HEK293 (cell line): ENCODE data around the gene GAMT.

Source experiments
- PBX3 ChIP-seq: sonication (generic); formaldehyde crosslinking; IDR thresholded peaks from 2 replicates; pipeline ENCODE4 v1.8.1; 2022; ENCODE audit warnings: mild to moderate bottlenecking, moderate library complexity, missing genetic modification reagents
- REST ChIP-seq: fragments of 450-650 bp; formaldehyde crosslinking; IDR thresholded peaks from 2 replicates; pipeline ENCODE4 v1.5.1; 2016; ENCODE audit warnings: missing biosample characterization, missing genetic modification characterization
- ZBTB49 ChIP-seq: fragments of 450-650 bp; formaldehyde crosslinking; IDR thresholded peaks from 2 replicates; pipeline ENCODE4 v1.5.1; 2016; ENCODE audit warnings: missing biosample characterization, missing genetic modification characterization, low read depth
- ZNF2 ChIP-seq: fragments of 450-650 bp; formaldehyde crosslinking; IDR thresholded peaks from 2 replicates; pipeline ENCODE4 v1.5.1; 2016; ENCODE audit warnings: missing biosample characterization, missing genetic modification characterization
- ZNF239 ChIP-seq: fragments of 450-650 bp; formaldehyde crosslinking; IDR thresholded peaks from 2 replicates; pipeline ENCODE4 v1.5.1; 2016; ENCODE audit warnings: missing biosample characterization, missing genetic modification characterization
- ZNF571 ChIP-seq: fragments of 450-650 bp; formaldehyde crosslinking; IDR thresholded peaks from 2 replicates; pipeline ENCODE4 v1.5.0; 2017; ENCODE audit warnings: missing biosample characterization, missing genetic modification characterization
- ZNF580 ChIP-seq: fragments of 450-650 bp; formaldehyde crosslinking; IDR thresholded peaks from 2 replicates; pipeline ENCODE4 v1.5.1; 2016; ENCODE audit warnings: missing biosample characterization, missing genetic modification characterization
- ZNF692 ChIP-seq: fragments of 450-650 bp; formaldehyde crosslinking; IDR thresholded peaks from 2 replicates; pipeline ENCODE4 v1.5.1; 2016; ENCODE audit warnings: missing biosample characterization, missing genetic modification characterization

GRCh38 chr19:1428738-1429391 is 27.5 kb upstream of the GAMT start:
- TF ChIP-seq ZBTB49 (no peak), REST (tag by site-specific recombination) (no peak), ZNF580 (no peak), ZNF571 (tag by site-specific recombination) (no peak), ZNF2 (tag by site-specific recombination) (no peak), ZNF239 (tag by site-specific recombination) (no peak), PBX3 (CRISPR knock-in tag) (no peak), ZNF692 (tag by site-specific recombination) (no peak)
